Mesenteric fat pad (tissue), 1 donor: ENCODE data around the gene DOLPP1. TPM values are rescaled to one million over a fixed set of nuclear protein-coding genes. Genes with fewer than 3 reads are reported as not detected.
"Not testable (repeated sequence)": the region's sequence is repeated elsewhere in the genome, so short reads cannot be mapped to it uniquely, and the experiment has no call there.

Source experiments
- DNase-seq: peaks from one replicate; pipeline ENCODE4 v3.0.0-alpha.2; 2020; ENCODE audit warnings: low spot score
- long read RNA-seq: library from polyadenylated mRNA; unstranded; transcript quantifications from one replicate; pipeline ENCODE4 v2.0.0, GENCODE V29; 2020
- total RNA-seq: library from RNA; stranded (reverse); fragmentation: NEBNext Ultra II Directional; extraction: Animal tissue kit (Norgen Biotek cat#: 25700); gene quantifications from one replicate; pipeline ENCODE4 v1.2.1, GENCODE V29; 2021
- donor health status: DM: yes; HTN: yes; CAD: no.

DOLPP1 gene, protein sequence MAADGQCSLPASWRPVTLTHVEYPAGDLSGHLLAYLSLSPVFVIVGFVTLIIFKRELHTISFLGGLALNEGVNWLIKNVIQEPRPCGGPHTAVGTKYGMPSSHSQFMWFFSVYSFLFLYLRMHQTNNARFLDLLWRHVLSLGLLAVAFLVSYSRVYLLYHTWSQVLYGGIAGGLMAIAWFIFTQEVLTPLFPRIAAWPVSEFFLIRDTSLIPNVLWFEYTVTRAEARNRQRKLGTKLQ
- 10.4 TPM for total RNA-seq
- long read RNA-seq, transcript DOLPP1-202 (8 exons, 2,177 nt): major isoform, 21 of 27 reads
- long read RNA-seq, partial matches to known transcripts: 2 of 27 reads
- long read RNA-seq, other reads (novel, unspliced or antisense): 2 of 27 reads

DNA sequence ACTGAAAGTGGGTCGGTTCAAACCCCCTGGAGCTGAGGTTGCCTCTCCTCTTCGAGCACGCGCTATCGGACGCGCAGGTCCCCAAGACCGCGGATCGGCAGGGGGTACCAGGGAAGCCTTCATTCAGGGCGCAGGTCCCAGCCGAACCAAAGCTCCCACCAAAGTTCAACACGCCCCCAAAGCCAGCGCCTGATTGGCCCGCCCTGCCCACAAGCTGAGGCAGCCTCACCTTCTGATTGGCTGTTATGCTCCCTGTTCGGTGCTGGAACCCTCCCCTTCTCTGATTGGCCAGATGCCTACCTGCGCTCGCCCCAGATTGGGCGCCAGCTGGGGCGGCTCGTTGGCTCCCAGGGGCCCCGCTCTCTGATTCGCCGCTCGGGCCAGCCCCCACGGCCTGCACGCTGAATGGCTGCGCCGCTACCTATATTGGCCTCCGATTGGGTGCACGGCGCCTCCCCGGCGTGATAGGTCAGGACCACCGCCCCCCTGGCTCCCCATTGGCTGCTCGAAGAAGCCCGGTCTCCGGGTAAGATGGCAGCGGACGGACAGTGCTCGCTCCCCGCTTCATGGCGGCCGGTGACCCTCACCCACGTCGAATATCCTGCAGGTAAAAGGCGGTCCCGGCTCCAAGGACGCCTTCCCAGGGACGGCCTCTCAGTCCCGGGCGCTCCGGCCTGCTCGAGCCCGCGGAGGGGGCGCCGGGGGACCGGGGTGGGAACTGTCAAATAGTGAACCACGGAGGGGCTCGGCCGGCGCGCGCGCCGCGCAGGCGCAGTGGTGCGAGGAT lies at the start of gene DOLPP1:
DOLPP1 (plus strand) TSS at position 511 of the 787 bp plus-strand sequence; CDS start at position 532, 21 bp downstream.
- peak; percentile 100 for DNase-seq

DNA sequence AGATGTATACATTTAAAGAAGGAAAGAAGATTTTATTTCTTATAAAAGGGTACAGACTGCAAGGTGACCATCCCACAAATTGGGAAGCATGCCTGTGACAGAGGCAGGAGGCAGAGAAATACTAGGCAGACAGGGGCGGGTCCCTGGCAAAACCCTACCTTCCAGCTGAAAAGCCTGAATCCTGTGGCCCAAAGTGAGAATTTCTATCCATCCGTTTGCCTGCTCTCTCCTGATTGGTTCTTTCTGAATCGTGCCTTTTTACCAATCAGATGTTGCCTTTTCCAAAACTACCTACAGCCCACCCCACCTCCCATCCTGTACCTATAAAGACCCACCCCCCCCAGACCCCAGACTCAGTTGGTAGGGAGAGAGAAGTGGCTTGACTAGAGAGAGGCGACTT lies 49.4 kb upstream of the DOLPP1 start:
- DNase-seq: no peak

DNA sequence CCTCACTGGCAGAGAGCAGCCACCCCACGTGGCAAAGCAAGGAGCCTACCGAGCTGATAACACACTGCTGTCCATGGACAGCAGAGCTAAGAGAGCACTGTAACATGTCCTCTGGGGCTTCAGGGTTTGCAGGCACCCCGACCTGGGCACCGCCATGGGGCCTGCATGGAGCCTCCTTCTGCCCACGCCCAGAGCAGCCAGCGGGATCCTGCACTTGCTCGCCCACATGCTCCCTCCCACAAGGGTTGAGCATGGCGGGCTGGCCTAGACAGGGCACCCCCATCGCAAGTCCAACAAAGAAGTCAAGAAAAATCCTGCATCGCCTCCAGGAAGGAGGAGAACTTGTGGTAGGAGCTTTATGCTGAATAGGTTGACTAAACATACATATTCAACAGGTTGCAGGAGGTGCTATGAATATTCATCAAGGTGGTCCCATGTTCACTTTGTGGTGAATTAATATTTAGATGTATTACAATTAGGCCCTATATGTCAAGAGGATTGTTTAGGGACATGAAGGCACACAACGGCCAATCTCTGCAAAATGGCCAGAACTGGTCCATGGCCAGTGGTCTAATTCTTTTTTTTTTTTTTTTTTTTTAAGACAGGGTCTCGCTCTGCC lies 48.3 kb upstream of the DOLPP1 start:
- DNase-seq: no peak

DNA sequence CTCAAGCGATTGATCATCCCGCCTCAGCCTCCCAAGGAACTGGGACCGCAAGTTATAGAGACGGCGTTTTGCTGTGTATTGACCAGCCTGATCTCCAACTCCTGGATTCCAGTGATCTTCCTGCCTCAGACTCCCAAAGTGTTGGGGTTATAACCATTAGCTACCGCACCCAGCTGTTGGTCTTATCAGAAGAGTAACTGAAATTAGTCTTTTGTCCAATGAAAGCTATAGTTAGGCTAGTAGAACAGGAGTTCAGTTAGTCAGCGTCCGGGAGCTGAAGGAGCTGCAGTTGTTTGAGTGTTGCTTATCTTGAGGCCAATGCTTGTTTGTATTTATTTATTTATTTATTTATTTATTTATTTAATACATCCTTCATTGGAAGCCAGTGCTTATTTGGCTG lies 47.7 kb upstream of the DOLPP1 start:
- DNase-seq: no peak

DNA sequence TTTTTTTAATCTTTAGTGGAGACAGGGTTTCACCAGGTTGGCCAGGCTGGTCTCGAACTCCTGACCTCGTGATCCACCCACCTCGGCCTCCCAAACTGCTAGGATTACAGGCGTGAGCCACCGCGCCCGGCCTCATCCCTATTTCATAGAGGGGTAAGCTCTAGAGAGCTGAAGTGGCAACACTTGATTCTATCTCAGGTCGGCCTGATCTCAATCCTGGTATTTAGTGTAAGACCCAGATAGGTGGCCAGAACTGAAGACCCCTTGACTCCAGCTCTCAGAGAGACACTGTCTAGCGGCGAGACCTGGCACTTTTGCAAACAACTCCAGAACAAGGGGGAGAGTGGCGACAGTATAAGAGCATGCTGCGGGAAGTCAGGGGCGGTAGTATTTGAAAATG lies 45.1 kb upstream of the DOLPP1 start:
- DNase-seq: not testable (repeated sequence)

DNA sequence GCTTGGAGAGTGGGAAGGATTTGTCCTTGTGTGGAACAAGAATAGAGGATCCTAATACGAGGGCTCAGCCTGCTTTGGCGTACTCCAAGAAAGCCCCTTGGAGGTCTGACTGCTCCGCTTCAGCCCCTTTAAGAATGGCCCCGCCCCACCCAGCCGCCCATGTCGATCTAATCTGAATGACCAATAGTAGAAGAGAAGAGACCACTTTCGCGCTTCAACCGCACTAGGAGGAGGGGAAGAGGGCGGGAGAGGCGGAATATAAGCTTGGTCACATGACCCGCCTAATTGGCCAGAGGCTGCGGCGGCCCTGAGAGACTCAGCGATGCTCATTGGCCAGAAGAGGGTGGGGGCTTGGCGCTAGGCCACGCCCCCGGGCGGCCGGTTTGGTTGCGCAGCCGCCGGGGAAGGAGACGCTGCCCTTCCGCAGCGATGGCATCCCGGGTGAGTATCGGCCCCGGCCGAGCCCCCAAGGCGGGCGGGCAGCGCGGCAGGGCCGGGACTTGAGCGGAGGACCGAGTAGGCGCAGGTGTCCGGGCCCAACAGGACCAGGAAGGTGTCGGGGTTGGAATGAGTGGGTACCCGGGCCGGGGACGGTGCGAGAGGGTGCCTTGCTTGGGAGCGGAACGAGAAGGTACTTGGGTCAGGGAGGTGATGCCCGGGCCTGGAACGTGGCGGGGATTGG lies 44.5 kb upstream of the DOLPP1 start, which contains the start of gene MIGA2:
MIGA2 (plus strand) TSS at position 386 of the 682 bp plus-strand sequence. CDS start 3,969 bp downstream, outside the sequence.
- peak; percentile 97 for DNase-seq

DNA sequence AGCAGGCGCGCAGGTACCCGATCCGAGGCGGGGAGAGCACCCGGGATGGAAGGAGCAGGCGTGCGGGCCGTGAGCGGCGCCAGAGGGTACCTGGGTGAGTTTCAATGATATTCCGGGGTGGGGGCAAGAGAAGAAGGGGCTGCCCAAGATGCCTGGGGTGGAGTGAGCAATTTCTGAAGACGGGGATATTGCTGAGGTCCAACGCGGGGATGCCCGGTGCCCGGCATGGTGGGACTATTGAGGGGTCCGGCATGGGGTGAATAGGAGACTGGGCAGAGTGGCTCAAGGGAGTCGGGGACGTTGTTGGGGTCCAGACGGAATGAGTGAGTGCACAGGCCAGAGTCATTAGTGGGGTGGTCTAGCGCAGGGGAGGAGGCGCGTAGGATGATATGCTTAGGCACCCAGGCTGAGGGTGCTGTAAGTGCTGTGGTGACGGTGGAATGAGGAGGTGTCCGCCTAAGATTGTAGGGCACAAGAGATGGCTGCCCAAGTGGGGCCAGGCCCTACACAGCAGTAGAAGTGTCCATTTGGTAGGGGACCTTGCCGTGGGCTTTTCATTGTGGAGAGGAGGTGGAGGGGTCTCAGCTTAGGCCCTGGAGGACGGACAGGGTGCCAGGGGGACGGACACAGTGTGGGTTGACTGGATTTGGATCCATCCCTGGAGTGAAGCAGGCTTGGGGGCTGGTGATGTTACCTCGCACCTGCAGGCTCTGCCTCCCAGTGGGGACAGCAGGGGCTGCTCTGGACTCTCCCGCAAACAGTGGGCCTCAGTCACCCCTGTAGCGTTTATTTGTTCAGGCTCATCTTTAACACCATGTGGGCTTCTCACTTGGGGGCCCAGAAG lies 43.8 kb upstream of the DOLPP1 start:
- no peak for DNase-seq

DNA sequence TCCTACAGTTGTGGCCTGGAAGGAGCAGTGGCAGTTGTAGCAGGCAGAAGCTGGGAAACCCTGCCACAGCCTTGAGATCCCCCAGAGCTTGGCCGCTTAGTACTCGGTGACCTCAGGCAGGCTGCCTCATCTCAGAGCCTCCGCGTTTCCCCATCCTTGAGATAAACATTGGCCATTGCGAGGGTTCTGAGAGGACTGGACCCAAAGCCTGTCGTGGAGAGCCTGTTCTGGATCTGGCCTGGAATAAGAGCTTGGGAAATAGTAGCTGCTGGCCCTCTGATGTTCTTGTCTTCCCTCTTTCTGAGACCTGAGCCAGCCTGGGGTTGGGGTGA lies 43.2 kb upstream of the DOLPP1 start:
- DNase-seq: no peak

DNA sequence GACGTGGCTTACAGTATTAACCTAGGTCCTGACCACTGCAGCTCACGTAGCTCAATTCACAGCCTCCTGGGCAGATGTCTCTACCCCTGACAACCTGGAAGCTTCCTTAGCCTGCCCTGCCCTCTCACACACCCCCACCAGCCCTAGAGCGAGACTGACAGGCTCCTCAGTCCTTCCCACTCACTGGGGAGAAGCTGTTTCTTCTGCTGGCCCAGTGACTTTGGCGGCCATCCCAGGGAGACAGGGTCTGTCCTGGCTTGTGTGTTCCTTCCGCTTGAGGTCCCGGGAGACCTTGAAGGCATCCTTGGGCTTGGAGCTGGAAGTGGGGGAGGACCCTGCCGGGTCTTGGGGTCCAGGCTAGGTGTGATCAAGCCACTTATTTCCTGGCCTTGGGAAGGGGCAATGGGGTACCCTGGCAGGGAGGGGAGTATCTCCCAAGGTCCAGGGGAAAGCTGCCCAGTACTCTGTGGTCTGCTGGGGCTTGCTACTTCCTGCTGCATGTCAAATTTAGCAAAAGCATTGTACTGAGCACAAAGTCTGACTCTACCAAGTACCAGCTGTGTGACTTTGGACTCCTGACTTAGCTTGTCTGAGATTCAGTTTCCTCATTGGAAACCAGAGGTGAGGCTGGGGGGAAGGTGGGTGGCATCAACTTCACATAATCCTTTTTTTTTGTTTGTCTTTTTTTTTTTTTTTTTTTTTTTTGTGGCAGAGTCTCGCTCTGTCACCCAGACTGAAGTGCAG lies 42.6 kb upstream of the DOLPP1 start:
- no peak for DNase-seq

DNA sequence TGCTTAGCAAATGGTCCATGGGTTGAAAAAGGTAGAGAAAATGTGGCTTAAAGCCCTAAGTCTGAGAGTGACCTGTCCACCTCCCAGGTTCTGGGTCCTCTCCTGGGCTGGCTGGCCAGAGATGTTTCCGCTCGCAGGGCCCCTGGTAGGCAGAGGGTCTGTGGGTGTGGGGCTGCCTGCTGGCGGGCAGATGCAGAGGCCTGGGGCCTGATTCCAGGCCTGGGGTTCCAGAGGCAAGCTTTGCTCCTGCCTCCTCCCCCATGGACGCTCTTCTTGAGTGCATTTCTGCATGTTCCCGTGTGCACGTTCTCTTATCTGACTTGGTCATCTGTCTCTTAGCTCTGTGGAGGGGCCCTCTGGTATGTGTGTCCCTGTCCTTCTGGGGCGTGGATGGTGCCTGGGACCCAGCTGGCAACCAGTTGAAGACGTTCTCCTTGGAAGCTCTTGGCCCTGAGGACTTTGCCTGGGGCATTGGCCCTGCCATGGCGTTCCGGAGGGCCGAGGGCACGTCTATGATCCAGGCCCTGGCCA lies 40.7 kb upstream of the DOLPP1 start:
- DNase-seq: no peak

DNA sequence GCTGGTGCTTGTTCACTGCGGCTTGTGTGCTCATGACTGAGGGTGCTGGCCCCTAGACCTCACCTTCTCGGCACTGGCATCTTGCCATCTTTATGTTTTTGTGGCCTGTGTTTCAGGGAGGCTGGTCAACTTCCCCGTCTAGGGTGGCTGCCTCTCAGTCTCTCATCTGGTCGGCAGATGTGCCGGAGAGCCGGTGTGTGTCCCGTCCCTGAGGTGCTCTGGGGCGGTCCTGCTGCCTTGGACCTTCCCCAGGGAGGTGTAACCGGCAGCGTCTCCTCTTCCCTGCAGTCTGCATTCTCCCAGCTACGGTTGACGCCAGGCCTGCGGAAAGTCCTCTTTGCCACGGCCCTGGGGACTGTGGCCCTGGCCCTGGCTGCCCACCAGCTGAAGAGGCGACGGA lies 38.9 kb upstream of the DOLPP1 start:
- DNase-seq: no peak

DNA sequence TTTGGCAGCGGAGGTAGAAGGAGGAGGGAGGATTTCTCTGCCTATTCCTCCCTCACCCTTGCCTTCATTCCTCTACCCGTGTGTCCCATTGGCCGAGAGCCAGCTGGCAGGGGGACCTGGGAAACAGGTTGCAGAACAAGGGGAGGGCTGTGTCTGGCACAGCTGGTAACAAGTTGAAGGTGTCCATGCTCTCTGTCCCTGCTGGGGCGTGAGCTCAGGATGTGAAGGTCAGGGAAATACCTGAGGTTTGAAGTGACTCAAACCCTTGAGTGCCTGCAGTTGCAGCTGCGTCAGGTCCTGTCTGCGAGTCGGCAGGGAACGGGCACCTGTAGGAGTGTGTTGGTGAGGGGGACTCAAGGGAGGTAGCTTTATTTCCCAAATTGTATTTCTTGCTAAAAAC lies 28.3 kb upstream of the DOLPP1 start:
- no peak for DNase-seq

DNA sequence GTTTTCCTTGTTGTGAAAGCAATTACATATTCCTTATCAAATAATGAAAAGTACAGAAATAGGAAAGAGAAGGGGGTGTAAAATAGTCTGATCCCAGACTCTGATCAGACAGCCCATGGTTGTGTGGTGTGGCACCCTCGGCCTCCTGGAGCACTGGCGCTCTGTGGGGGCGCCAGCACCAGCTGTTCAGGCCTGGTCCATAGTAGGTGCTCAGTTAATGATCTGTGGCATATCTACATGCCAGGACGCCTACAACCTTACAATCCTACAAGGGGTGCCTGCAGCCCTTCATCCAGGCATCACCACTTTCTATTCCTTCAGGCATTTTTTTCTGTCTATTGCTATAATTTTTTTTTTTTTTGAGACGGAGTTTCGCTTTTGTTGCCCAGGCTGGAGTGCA lies 27.9 kb upstream of the DOLPP1 start:
- DNase-seq: no peak

DNA sequence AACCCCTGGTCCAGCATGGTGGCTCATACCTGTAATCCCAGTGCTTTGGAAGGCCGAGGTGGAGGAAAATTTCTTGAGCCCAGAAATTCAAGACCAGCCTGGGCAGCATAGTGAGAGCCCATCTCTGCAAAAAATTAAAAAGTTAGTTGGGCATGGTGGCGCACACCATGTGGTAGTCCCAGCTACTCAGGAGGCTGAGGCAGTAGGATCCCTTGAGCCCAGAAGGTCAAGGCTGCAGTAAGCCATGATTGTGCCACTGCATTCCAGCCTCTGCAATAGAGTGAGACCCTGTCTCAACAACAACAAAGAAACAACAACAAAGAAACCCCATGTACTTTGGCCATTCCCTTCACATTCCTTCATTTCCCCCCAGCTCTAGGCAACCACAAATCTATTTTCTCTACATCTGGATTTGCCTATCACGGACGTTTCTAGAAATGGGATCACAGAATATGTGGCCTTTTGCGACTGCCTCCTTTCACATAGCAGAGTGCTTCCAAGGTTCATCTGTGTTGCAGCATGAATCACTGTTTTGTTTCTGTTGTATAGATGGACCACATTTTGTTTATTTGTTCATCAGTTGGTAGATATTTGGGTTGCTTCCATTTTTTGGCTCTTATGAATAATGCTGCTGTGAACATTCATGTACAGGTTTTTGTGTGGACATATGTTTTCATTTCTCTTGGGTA lies 26.6 kb upstream of the DOLPP1 start:
- DNase-seq: no peak

DNA sequence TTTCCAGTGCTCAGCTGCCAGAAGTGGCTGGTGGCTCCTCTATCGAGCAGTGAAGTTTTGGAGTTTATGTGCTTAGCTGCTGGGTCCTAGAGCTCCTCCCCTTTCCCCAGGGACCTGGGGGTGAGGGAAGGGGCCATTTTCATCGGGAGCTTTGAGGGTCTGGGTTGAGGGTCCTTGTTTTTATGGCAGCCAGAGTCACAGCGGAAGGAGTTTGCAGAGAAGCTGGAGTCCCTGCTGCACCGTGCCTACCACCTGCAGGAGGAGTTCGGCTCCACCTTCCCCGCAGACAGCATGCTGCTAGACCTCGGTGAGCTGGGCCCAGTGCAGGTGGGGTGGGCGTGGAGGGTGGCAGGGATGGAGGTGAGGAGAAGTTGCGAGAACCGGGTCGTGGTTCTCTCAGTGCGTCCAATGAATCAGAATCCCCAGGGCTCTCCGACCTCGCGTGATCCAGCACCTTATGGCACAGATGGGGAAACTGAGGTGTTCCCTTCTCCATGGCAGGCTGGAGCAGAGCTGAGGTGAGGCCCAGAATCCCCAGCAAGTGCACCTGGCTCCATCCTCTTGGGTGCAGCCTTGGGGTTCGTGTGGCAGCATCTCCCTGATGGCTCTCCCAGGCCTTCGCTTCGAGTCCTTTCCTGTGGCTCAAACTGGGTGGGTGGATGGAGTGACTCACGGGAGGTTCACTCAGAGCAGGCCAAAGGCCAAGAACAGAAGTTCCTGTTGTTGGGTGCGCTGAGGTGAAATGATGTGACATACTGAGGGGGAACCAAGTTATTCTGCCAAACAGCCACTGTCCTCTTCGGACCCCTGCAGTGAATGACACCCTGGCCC lies 21.7 kb upstream of the DOLPP1 start:
- DNase-seq: no peak

DNA sequence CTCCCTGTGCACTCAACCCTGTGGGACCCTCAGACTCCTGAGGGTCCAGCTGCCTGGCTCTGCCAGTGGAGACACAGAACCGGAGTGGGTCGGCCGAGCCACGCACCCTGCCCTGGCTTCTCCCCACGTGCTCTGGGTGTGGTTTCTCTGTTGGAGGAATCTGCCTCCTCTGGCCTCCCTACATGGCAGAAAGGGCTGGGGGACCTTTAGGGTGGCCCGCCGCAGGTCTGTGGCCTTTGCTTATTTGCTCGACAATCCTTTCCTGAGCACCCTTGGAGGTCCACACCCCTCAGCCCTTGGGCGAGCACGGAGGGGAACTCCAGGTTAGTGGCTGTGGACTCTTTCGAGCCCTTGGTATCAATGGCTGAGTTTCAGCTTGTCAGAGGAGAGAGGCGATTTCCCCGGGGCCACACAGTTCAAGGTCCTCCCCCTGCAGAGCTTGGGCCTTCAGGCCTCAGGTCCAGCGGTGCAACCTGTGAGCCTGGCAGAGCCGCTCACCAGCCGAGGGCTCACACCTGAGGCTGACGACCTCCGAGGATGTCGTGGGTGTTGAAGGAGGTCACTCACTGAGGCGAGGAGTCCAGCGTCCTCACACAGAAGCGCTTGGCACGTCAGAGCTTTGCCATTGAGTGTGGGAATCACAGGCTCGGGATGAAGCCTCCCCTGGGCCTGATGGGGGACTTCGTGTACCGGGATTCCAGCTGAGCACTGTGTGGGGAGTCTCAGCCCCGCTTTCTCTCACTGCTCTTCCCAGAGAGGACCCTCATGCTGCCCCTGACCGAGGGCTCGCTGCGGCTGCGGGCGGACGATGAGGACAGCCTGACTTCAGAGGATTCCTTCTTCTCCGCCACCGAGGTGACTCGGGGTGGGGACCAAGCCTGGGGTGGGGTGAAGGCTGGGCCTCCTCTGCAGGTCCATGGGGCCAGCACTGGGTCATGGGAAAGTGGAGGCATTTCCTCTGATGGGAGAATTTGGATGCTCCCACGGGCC lies 20.8 kb upstream of the DOLPP1 start:
- no peak for DNase-seq

DNA sequence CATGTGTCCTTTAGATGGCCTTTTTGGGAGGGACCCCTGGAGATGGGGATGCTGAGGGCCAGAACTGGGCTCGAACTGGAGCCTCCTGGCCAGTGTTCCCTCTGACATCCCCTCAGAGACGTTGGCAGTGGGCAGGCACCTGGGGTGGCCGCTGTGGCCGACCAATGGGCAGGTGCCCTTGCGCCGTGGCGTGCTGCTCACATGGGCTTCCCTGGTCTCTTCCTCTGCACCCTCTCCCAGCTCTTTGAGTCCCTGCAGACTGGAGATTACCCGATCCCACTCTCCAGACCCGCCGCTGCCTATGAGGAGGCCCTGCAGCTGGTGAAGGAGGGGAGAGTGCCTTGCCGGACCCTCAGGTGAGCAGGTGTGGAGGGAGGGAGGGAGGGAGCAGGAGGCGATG lies 19.9 kb upstream of the DOLPP1 start:
- DNase-seq: no peak
